SK-N-SH (cell line): ENCODE measurements around the gene MRAP2.

Experiments
- EP300 ChIP-seq, 2 experiments: IDR thresholded peaks; 2 replicates each; pipeline versions ENCODE4 v1.4.0 to v1.6.1; 2012; ENCODE audit warnings: borderline replicate concordance in 1 of 2, low read depth in 1 of 2, low read length in 1 of 2
- EZH2phosphoT487 ChIP-seq: fragments of 200-600 bp; sonication (generic); IDR thresholded peaks from 2 replicates; pipeline ENCODE4 v1.6.1; 2017; ENCODE audit warnings: low read depth, mixed run types, mild to moderate bottlenecking, antibody characterized with exemption, moderate library complexity, borderline replicate concordance
- FOXM1 ChIP-seq: IDR thresholded peaks from 2 replicates; pipeline ENCODE4 v1.4.0; 2012; ENCODE audit warnings: low read depth, mild to moderate bottlenecking
- GABPA ChIP-seq: IDR thresholded peaks from 2 replicates; pipeline ENCODE4 v1.4.0; 2012; ENCODE audit warnings: low read depth, mild to moderate bottlenecking
- POLR2AphosphoS5 ChIP-seq: IDR thresholded peaks from 2 replicates; pipeline ENCODE4 v1.6.1; 2012; ENCODE audit warnings: low read depth, low read length
- RCOR1 ChIP-seq: fragments of 150-350 bp; IDR thresholded peaks from 2 replicates; pipeline ENCODE4 v1.6.1; 2017; ENCODE audit warnings: antibody characterized with exemption, low read length
- SMC3 ChIP-seq: IDR thresholded peaks from 2 replicates; pipeline ENCODE4 v1.6.1; 2012; ENCODE audit warnings: low read depth, low read length, improper control_type of control experiment
- TAF1 ChIP-seq: IDR thresholded peaks from 2 replicates; pipeline ENCODE4 v1.6.1; 2012; ENCODE audit warnings: low read depth, mild to moderate bottlenecking, low read length, moderate library complexity, borderline replicate concordance
- TF ChIP-seq, protein P1 (sequence below): IDR thresholded peaks from 2 replicates; pipeline ENCODE4; 2012
- TF ChIP-seq, protein P2 (sequence below): fragments of 150-350 bp; IDR thresholded peaks from 2 replicates; pipeline ENCODE4 v1.6.1; 2017; ENCODE audit warnings: antibody characterized with exemption, low read length, low read depth, borderline replicate concordance
- TF ChIP-seq, protein P3 (sequence below): fragments of 200-600 bp; sonication (generic); IDR thresholded peaks from 2 replicates; pipeline ENCODE4 v1.6.1; 2017; ENCODE audit warnings: antibody characterized with exemption, mild to moderate bottlenecking, moderate library complexity
- TF ChIP-seq, protein P4 (sequence below): IDR thresholded peaks from 2 replicates; pipeline ENCODE4 v1.4.0; 2012; ENCODE audit warnings: low read depth, borderline replicate concordance
- TF ChIP-seq, protein P5 (sequence below): IDR thresholded peaks from 2 replicates; pipeline ENCODE4 v1.4.0; 2012; ENCODE audit warnings: low read depth, borderline replicate concordance

DNA sequence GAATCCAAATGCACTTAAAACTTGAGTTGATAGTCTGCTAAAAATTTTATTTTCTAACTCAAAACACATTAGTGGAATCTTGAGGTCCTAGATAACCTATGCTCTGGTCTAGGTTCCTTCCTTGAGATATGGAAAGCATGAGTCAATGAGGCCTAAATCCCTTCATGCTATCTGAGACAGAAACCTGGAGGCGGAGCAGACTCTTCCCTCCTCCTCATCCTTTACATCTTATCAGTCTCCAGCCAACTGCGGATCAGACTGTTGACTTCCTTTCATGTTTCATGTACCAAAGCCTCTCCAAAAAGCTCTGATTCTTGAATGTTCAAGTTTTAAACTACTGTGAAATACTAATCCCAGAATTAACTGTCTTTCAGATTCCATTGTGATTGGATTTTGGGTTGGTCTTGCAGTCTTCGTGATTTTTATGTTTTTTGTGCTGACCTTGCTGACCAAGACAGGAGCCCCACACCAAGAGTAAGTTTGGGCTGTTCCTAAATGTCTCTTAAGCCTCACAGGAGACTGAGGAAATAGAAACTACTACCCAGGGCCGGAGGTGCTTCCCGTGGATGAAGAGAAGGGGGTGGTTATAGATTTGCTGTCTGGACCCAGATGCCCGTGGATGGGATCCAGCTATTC is 29.1 kb downstream of the MRAP2 start:
- TF ChIP-seq FOXM1 (no peak), GABPA (no peak), POLR2AphosphoS5 (no peak), TAF1 (no peak), RCOR1 (no peak), SMC3 (no peak), EP300 (IDR thresholded peaks at IDR 0.05; ENCODE audit: borderline replicate concordance in 1 of 2, low read depth in 1 of 2, low read length in 1 of 2) (no peak), EZH2phosphoT487 (no peak)
- TF ChIP-seq, protein P1, sequence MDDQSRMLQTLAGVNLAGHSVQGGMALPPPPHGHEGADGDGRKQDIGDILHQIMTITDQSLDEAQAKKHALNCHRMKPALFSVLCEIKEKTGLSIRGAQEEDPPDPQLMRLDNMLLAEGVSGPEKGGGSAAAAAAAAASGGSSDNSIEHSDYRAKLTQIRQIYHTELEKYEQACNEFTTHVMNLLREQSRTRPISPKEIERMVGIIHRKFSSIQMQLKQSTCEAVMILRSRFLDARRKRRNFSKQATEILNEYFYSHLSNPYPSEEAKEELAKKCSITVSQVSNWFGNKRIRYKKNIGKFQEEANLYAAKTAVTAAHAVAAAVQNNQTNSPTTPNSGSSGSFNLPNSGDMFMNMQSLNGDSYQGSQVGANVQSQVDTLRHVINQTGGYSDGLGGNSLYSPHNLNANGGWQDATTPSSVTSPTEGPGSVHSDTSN = no peak
- TF ChIP-seq, protein P2, sequence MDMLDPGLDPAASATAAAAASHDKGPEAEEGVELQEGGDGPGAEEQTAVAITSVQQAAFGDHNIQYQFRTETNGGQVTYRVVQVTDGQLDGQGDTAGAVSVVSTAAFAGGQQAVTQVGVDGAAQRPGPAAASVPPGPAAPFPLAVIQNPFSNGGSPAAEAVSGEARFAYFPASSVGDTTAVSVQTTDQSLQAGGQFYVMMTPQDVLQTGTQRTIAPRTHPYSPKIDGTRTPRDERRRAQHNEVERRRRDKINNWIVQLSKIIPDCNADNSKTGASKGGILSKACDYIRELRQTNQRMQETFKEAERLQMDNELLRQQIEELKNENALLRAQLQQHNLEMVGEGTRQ = no peak
- TF ChIP-seq, protein P3, sequence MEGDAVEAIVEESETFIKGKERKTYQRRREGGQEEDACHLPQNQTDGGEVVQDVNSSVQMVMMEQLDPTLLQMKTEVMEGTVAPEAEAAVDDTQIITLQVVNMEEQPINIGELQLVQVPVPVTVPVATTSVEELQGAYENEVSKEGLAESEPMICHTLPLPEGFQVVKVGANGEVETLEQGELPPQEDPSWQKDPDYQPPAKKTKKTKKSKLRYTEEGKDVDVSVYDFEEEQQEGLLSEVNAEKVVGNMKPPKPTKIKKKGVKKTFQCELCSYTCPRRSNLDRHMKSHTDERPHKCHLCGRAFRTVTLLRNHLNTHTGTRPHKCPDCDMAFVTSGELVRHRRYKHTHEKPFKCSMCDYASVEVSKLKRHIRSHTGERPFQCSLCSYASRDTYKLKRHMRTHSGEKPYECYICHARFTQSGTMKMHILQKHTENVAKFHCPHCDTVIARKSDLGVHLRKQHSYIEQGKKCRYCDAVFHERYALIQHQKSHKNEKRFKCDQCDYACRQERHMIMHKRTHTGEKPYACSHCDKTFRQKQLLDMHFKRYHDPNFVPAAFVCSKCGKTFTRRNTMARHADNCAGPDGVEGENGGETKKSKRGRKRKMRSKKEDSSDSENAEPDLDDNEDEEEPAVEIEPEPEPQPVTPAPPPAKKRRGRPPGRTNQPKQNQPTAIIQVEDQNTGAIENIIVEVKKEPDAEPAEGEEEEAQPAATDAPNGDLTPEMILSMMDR = no peak
- TF ChIP-seq, protein P4, sequence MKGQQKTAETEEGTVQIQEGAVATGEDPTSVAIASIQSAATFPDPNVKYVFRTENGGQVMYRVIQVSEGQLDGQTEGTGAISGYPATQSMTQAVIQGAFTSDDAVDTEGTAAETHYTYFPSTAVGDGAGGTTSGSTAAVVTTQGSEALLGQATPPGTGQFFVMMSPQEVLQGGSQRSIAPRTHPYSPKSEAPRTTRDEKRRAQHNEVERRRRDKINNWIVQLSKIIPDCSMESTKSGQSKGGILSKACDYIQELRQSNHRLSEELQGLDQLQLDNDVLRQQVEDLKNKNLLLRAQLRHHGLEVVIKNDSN = no peak
- TF ChIP-seq, protein P5, sequence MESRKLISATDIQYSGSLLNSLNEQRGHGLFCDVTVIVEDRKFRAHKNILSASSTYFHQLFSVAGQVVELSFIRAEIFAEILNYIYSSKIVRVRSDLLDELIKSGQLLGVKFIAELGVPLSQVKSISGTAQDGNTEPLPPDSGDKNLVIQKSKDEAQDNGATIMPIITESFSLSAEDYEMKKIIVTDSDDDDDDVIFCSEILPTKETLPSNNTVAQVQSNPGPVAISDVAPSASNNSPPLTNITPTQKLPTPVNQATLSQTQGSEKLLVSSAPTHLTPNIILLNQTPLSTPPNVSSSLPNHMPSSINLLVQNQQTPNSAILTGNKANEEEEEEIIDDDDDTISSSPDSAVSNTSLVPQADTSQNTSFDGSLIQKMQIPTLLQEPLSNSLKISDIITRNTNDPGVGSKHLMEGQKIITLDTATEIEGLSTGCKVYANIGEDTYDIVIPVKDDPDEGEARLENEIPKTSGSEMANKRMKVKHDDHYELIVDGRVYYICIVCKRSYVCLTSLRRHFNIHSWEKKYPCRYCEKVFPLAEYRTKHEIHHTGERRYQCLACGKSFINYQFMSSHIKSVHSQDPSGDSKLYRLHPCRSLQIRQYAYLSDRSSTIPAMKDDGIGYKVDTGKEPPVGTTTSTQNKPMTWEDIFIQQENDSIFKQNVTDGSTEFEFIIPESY = no peak
